ENCODE results near the gene CCNDBP1.
"Not testable (repeated sequence)": the region's sequence is repeated elsewhere in the genome, so short reads cannot be mapped to it uniquely, and the experiment has no call there.

Gene CCNDBP1

GRCh38 chr15:43218908-43219706 lies 33.9 kb downstream of the CCNDBP1 start:
- DNase-seq = no peak

DNA sequence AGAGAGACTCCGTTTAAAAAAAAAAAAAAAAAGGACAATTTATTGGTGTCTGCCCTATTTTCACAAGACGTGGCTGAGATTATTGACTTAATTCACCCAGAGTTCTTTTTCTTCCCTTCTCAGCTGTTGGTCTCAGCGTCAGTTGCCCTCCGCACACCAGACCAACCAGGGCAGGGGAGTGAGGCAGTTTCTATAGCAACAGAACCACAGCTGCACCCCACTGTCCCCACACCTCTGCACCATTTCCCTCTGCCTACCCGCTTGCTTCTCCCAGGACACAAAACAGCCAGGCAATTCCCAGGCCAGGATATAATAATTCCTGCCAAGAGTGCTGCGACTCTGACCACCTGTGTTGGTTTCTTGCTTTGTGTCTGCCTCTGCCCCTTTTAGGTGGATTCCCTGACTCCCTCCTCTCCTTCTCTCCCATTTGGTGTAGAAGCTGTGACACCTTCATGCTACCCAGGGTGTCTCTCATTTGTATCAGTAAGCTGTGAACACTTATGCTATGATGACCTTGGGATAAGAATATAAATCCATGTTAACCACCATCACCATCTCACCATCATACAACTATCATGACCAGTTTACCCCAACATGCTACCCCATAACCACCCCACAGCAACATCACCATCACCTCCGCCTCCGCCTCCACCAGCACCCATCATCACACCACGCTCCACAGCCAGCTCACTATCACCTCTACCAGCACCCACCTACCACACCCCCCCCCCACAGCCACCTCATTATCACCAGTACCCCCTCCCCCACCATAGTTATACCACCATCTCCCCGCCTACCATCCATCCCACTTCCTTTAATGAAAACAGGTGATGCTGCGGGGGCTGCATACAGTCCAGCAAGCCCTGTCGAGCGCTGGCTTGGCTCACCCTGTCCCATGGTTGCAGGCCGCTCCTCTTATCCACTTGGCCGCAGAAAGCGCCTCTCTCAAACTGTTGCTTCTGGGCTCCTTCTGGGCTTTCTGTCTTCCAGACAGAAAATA lies 35.0 kb downstream of the CCNDBP1 start:
- DNase-seq = no peak

DNA sequence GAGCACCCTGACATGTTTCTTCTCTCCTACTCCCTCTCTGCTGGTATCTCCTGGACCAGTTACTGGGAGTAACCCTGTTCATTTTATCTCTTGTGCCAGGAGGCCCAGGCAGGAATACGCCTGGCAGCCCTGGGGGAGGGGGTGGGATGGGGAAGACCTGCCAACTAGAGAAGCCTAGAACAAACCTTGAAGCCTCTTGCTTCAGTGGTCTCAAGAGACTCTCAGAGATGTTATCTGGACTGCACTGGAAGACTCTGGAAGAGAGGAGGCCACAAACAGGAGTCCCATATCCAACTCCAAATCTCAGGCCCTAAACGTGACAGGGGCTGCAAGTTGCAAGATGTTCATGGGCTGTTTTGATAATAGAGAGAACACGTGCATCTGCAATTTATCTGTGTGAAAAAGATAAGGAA lies 35.8 kb downstream of the CCNDBP1 start, which contains the start of gene EPB42:
Gene EPB42, minus strand, starts transcription at position 28 of the 413 bp plus-strand sequence. CDS start 193 bp downstream, outside the sequence.
- no peak for DNase-seq

GRCh38 chr15:43221422-43221821 lies 36.2 kb downstream of the CCNDBP1 start:
- DNase-seq = no peak

DNA sequence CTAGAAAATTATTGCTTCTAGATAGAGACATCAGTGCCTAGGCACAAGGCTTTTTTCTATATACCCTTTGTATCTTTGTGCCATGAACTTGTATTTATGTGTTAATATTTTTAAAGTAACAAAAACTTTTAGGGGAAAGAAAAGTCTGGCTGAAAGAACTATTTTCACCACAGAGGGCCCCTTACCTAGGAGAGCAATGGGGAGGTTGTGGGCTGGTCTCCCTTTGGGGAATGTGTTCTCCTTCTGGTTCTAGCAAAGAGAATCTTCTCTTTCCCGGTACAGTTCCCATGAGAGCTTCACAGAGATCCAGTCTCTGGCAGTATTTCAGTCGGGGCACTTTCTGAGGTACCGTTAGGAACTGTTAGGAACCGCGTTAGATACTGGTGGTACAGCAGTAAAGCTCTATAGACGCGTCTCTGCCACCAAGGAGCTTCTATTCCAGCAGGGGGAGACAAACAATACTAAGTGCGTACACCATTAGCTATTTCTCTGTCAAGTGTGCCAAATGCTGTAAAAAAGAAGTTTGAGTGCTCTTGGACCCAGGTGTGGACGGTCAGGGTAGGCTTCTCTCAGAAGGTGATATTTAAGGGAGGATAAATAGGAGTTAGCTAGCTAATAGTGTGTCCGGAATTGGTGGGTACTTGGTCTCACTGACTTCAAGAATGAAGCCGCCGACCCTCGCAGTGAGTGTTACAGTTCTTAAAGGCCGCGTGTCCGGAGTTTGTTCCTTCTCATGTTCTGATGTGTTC lies 40.2 kb downstream of the CCNDBP1 start:
- peak; percentile 67 for DNase-seq

- DNase-seq = not testable (repeated sequence)
Measured at GRCh38 chr15:43225950-43226255, 40.7 kb downstream of the CCNDBP1 start.

GRCh38 chr15:43226436-43227305 lies 41.5 kb downstream of the CCNDBP1 start:
- DNase-seq = no peak

- peak; percentile 58 for DNase-seq
Measured at GRCh38 chr15:43229977-43230376, 44.8 kb downstream of the CCNDBP1 start.

GRCh38 chr15:43230640-43231115 lies 45.5 kb downstream of the CCNDBP1 start:
- no peak for DNase-seq

DNA sequence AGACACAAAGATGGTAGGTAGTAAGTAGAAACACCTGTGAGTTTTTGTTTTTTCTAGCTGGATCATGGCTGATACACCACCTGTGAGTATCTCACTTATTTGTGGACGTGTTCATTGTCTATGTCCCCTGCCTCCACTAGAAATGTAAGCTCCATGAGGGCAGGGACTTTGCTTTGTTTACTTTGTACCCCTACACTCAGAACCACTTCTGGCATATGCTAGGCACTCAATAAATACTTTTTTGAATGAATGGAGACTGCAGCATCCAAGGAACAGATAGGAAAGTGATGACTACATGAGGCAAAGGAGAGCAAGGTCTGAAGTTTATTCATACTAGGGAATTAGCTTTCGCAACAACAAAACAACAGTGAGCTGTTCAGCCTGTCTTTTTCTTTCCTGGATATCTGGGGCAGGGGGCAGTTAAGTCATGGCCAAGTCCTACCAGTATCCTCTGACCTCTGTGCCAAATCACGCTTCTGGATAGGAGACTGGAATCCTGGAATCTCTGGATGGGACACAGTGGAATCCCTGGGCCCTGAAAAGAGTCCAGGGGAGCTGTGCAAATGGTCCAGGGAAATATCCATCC lies 47.2 kb downstream of the CCNDBP1 start:
- no peak for DNase-seq

DNA sequence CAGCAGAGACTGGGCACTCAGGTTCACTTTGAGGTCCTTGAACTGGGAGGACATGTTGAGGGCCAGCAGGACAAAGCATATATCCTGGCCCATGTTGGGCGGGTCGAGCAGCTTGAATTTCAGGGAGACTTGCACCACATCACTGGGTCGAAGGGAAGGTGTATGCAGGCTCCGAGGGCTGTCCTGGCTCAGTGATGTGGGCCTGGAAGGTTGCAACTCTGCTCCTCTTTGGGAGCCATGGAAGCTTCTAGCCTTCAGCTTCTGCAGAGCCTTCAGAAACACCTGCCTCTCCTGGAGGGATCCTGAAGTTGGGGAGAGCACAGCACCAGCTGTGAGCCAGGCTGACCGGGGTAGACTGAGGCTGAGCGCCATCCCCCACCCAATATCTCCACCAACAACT lies 50.3 kb downstream of the CCNDBP1 start:
- DNase-seq = no peak

GRCh38 chr15:43237842-43238470 lies 52.8 kb downstream of the CCNDBP1 start:
- DNase-seq = no peak

DNA sequence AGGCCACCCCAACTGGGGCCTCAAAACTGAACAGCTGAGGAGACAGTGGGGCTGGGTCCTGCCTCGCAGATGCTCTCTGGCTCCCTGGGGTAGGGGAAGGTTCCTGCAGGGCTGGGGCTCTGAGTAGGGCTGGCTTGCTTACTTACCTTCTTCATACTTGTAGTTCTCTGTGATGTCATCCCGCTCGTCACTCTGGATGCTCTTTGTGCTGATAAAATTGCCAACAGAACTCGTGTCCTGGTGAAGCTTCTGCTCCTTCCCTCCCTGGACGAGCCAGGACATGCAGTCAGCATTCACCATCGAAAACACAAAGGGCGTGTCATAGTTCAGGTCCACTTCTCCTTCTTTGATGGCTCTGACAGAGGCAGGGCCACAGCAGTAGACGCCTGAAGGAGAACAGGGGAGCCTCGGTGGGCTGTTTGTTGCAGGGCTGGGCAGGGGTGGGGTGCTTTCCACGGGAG lies 53.5 kb downstream of the CCNDBP1 start:
- no peak for DNase-seq

- DNase-seq = no peak
Measured at GRCh38 chr15:43239732-43240491, 54.7 kb downstream of the CCNDBP1 start.

DNA sequence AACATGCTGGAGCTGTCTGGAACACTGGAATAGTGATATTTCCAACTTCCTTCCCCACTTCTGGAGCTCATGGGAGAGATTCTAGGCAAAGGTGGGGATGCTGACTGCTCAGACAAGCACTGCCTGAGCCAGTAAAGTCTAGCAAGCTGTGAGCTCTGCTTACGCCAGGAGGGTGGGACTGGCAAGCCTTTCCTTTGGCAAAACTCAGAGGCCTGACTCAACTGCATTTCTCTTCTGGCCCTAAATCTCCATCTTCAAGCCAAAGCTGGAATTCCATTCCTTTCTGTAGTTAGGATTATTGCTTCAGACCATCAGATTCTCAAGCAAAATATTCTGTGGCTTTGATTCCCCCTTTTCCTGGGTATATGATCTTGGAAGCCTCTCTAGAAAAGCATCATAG lies 55.9 kb downstream of the CCNDBP1 start:
- peak; percentile 15 for DNase-seq

GRCh38 chr15:43242616-43243015 lies 57.4 kb downstream of the CCNDBP1 start:
- no peak for DNase-seq

GRCh38 chr15:43243020-43243645 lies 57.9 kb downstream of the CCNDBP1 start:
- no peak for DNase-seq

DNA sequence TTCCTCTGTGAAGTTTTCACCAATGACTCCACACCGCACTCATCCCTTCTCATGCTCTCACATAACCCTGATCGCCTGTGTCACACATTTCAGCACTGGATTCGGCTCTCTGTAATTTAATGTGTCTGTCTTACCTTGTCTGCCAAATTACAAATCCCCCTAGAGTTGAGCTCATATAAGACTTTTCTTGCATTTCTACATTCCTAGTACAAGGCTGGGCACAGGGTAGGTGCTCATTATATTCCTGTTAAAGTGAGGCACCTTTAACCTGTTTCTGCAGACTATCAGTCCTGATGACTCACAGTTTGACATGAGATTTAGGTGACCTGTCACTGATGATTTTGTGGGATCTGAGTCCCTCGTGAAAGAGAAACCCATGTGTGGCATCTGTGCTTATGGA lies 58.9 kb downstream of the CCNDBP1 start:
- no peak for DNase-seq

- DNase-seq = no peak
Measured at GRCh38 chr15:43246261-43246774, 61.1 kb downstream of the CCNDBP1 start.

Measured in midbrain (tissue), 1 donor.